ENCODE data around the gene TRIP10.
"Not testable (repeated sequence)": the region's sequence is repeated elsewhere in the genome, so short reads cannot be mapped to it uniquely, and the experiment has no call there.

The TRIP10 gene

GRCh38 chr19:6769006-6769619 lies 29.6 kb downstream of the TRIP10 start:
- DNase-seq: no peak

- not testable (repeated sequence) for DNase-seq
Measured at GRCh38 chr19:6771648-6772027, 32.2 kb downstream of the TRIP10 start.

GRCh38 chr19:6772028-6772865 lies 32.8 kb downstream of the TRIP10 start, which contains the start of gene VAV1:
Gene VAV1, plus strand, starts transcription at chr19:6772708. Its CDS starts 100 bp downstream, at chr19:6772808.
- peak; percentile 90 for DNase-seq

GRCh38 chr19:6772866-6773322 lies 33.4 kb downstream of the TRIP10 start:
- DNase-seq: no peak

- DNase-seq: peak; percentile 79
Measured at GRCh38 chr19:6773323-6773931, 33.9 kb downstream of the TRIP10 start.

GRCh38 chr19:6774821-6775707 lies 35.6 kb downstream of the TRIP10 start:
- DNase-seq: no peak

GRCh38 chr19:6776045-6776444 lies 36.6 kb downstream of the TRIP10 start:
- not testable (repeated sequence) for DNase-seq

GRCh38 chr19:6776999-6777398 lies 37.5 kb downstream of the TRIP10 start:
- no peak for DNase-seq

- no peak for DNase-seq
Measured at GRCh38 chr19:6777434-6777833, 38.0 kb downstream of the TRIP10 start.

GRCh38 chr19:6778386-6778785 lies 38.9 kb downstream of the TRIP10 start:
- DNase-seq: no peak

- DNase-seq: no peak
Measured at GRCh38 chr19:6779206-6779605, 39.7 kb downstream of the TRIP10 start.

GRCh38 chr19:6787393-6787792 lies 47.9 kb downstream of the TRIP10 start:
- no peak for DNase-seq

GRCh38 chr19:6788896-6789295 lies 49.4 kb downstream of the TRIP10 start:
- no peak for DNase-seq

GRCh38 chr19:6790194-6791128 lies 51.0 kb downstream of the TRIP10 start:
- DNase-seq: no peak

- no peak for DNase-seq
Measured at GRCh38 chr19:6791237-6791636, 51.8 kb downstream of the TRIP10 start.

- DNase-seq: no peak
Measured at GRCh38 chr19:6793411-6793810, 53.9 kb downstream of the TRIP10 start.

GRCh38 chr19:6793973-6794372 lies 54.5 kb downstream of the TRIP10 start:
- no peak for DNase-seq

GRCh38 chr19:6794686-6795431 lies 55.4 kb downstream of the TRIP10 start:
- DNase-seq: no peak

GRCh38 chr19:6796278-6796677 lies 56.8 kb downstream of the TRIP10 start:
- no peak for DNase-seq

- DNase-seq: peak; percentile 23
Measured at GRCh38 chr19:6797646-6798045, 58.2 kb downstream of the TRIP10 start.
